Measurements from ENCODE around the gene KCNIP1. TPM values are rescaled to one million over a fixed set of nuclear protein-coding genes. Genes with fewer than 3 reads are reported as not detected.

Gene KCNIP1
- total RNA-seq, 1 experiment from 2014 or later, result not detected

GRCh38 chr5:170533383-170533782, 29.6 kb downstream of the KCNIP1 start:
- no peak for TF ChIP-seq CTCF (IDR thresholded peaks at IDR 0.05; ENCODE audit: unreplicated experiment)
- intact Hi-C loops (cut with micrococcal nuclease; ENCODE audit: unreplicated experiment), result no loop called here
- H3K27ac Mint-ChIP-seq (ENCODE audit: unreplicated experiment), result no peak overlapping the region
- no peaks in the 10 kb centered on the region for H3K36me3 Mint-ChIP-seq (ENCODE audit: insufficient read depth, unreplicated experiment)
- peaks cover 13% of the 10 kb centered on the region for H3K27me3 Mint-ChIP-seq (ENCODE audit: unreplicated experiment)
- H3K4me1 Mint-ChIP-seq (ENCODE audit: low read depth, unreplicated experiment), result peaks cover 31% of the 10 kb centered on the region
- no TSS peak for BruUV-seq (replicated peaks)
- no peak for DNase-seq
- no peaks in the 10 kb centered on the region for H3K9me3 Mint-ChIP-seq (ENCODE audit: low read depth, unreplicated experiment)
- no peak overlapping the region for H3K4me3 Mint-ChIP-seq (ENCODE audit: low read depth, unreplicated experiment)
- CTCF ChIA-PET, result interaction anchor here (0.6 kb wide), 1 partner anchor 1265 kb away, joined by 3 read pairs; no protein-coding TSS in a partner anchor

GRCh38 chr5:170534177-170534576, 30.4 kb downstream of the KCNIP1 start:
- peaks cover 13% of the 10 kb centered on the region for H3K27me3 Mint-ChIP-seq (ENCODE audit: unreplicated experiment)
- intact Hi-C loops (cut with micrococcal nuclease; ENCODE audit: unreplicated experiment), result no loop called here
- peak; percentile 64 for DNase-seq
- H3K27ac Mint-ChIP-seq (ENCODE audit: unreplicated experiment), result peak overlapping the region; percentile 41
- no peak for TF ChIP-seq CTCF (IDR thresholded peaks at IDR 0.05; ENCODE audit: unreplicated experiment)
- BruUV-seq (replicated peaks), result no TSS peak
- CTCF ChIA-PET, result interaction anchor here (0.6 to 1.0 kb wide), 4 partner anchors 38 to 55 kb away, joined by 3 to 4 read pairs (median 4); no protein-coding TSS in a partner anchor
- H3K4me3 Mint-ChIP-seq (ENCODE audit: low read depth, unreplicated experiment), result no peak overlapping the region
- no peaks in the 10 kb centered on the region for H3K9me3 Mint-ChIP-seq (ENCODE audit: low read depth, unreplicated experiment)
- no peaks in the 10 kb centered on the region for H3K36me3 Mint-ChIP-seq (ENCODE audit: insufficient read depth, unreplicated experiment)
- peaks cover 39% of the 10 kb centered on the region for H3K4me1 Mint-ChIP-seq (ENCODE audit: low read depth, unreplicated experiment)

- peaks cover 41% of the 10 kb centered on the region for H3K4me1 Mint-ChIP-seq (ENCODE audit: low read depth, unreplicated experiment)
- no peak for DNase-seq
- no TSS peak for BruUV-seq (replicated peaks)
- no peak overlapping the region for H3K27ac Mint-ChIP-seq (ENCODE audit: unreplicated experiment)
- CTCF ChIA-PET, result no interaction called here
- H3K4me3 Mint-ChIP-seq (ENCODE audit: low read depth, unreplicated experiment), result no peak overlapping the region
- H3K27me3 Mint-ChIP-seq (ENCODE audit: unreplicated experiment), result peaks cover 13% of the 10 kb centered on the region
- intact Hi-C loops (cut with micrococcal nuclease; ENCODE audit: unreplicated experiment), result no loop called here
- no peaks in the 10 kb centered on the region for H3K36me3 Mint-ChIP-seq (ENCODE audit: insufficient read depth, unreplicated experiment)
- no peaks in the 10 kb centered on the region for H3K9me3 Mint-ChIP-seq (ENCODE audit: low read depth, unreplicated experiment)
- no peak for TF ChIP-seq CTCF (IDR thresholded peaks at IDR 0.05; ENCODE audit: unreplicated experiment)
These were observed 31.1 kb downstream of the KCNIP1 start for GRCh38 chr5:170534941-170535340.

- CTCF ChIA-PET, result interaction anchor here (0.6 to 1.5 kb wide), 2 partner anchors 14 to 1395 kb away, joined by 3 to 6 read pairs; no protein-coding TSS in a partner anchor
These were observed 32.7 kb downstream of the KCNIP1 start for GRCh38 chr5:170536525-170536924.

More at GRCh38 chr5:170536525-170536924, 32.7 kb downstream of the KCNIP1 start:
- Mint-ChIP-seq H3K4me3 (ENCODE audit: low read depth, unreplicated experiment) (no peak overlapping the region), H3K9me3 (ENCODE audit: low read depth, unreplicated experiment) (no peaks in the 10 kb centered on the region), H3K27me3 (ENCODE audit: unreplicated experiment) (peaks cover 10% of the 10 kb centered on the region), H3K36me3 (ENCODE audit: insufficient read depth, unreplicated experiment) (no peaks in the 10 kb centered on the region), H3K4me1 (ENCODE audit: low read depth, unreplicated experiment) (peaks cover 41% of the 10 kb centered on the region), H3K27ac (ENCODE audit: unreplicated experiment) (no peak overlapping the region)
- intact Hi-C loops (cut with micrococcal nuclease; ENCODE audit: unreplicated experiment), result no loop called here
- DNase-seq, result no peak
- no peak for TF ChIP-seq CTCF (IDR thresholded peaks at IDR 0.05; ENCODE audit: unreplicated experiment)
- no TSS peak for BruUV-seq (replicated peaks)
